CD4-positive, alpha-beta T cell treated with Interleukin-17A for 4 hours (primary cell): ENCODE results near the gene SCART1.
"Not testable (repeated sequence)": the region's sequence is repeated elsewhere in the genome, so short reads cannot be mapped to it uniquely, and the experiment has no call there.

ENCODE experiments used
- DNase-seq: peaks from one replicate; pipeline ENCODE4 v3.0.0-alpha.2; 2020; ENCODE audit warnings: mixed read lengths

Gene SCART1

DNA sequence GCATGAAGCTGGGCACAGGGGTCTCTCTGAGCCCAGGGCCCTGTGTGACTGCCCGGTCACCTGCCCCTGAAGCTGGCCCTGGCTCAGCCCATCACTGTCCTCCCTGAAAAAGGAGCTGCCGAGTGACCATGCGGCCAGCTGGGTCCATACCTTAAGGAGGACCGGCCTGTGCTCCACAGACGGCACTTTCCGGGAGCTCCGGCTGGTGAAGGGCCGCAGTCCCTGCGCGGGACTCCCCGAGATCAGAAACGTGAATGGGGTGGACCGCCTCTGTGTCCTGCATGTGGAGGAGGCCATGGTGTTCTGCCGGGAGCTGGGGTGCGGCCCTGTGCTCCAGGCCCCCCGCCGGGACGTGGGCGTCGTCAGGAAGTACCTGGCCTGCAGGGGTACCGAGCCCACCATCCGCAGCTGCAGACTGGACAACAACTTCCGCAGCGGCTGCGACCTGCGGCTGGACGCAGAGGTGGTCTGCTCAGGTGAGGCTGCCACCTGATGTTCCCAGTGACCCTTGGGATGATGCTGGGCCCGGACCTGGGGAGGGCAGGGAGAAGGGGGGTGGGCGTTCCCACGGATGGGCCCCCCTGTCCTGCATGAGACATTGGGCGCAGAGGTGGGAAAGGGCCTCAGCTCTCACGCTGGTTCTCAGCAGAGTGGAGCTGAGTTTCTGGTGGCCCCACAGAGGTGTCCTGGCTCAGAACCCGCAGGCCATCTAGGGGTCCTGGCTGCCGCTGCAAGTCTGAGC, 3.5 kb downstream of the SCART1 start:
- DNase-seq = no peak

DNA sequence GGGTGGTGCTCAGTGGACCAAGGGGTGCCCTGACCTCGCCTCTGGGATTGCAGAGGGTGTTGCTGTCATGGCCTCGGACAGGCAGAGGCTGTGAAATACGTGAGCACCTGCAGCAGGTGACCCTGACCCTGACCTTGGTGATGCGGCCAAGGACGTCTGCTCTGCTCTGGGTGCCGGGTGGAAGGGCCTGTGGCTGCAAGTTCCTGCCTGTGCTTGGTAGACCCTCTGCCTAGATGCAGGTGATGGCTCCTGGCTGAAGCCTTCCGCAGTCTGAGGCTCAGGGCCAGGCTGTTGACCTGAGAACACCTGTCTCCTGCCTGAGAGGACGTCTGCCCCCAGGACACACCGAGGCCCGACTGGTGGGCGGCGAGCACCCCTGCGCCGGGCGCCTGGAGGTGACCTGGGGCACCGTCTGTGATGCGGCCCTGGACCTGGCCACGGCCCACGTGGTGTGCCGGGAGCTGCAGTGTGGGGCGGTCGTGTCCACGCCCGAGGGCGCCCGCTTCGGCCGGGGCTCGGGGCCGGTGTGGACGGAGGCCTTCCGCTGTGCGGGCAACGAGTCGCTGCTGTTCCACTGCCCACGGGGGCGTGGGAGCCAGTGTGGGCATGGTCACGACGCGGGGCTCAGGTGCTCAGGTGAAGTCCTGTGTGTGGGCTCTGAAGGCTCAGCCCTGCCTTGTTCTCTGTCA, 4.4 kb downstream of the SCART1 start:
- DNase-seq = no peak

DNA sequence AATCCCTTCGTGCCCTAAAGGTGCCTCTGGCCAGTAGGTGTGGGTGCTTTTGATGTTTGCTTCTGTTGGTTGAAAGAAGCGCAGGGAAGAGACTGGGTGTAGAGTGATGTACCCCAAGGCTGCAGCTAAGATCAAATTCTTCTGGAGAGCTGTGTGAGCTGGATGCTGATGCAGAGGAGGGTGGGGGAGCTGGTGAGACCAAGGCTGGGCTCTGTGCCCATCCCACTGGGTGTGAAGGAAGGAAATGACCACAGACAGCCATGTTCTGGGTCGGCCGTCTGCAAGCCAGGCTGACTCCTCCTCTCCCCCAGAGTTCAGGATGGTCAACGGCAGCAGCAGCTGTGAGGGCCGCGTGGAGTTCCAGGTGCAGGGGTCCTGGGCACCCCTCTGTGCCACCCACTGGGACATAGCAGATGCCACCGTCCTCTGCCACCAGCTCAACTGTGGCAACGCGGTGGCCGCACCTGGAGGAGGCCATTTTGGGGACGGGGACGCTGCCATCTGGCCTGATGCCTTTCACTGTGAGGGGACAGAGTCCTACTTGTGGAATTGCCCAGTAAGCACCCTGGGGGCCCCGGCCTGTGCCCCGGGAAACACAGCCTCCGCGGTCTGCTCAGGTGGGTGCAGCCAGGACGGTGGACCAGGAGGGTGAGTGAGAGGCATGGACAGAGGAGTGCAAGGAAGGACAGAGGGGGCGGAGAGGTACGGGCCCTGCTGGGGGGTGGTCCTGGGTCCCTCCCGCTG, 5.1 kb downstream of the SCART1 start:
- no peak for DNase-seq

DNA sequence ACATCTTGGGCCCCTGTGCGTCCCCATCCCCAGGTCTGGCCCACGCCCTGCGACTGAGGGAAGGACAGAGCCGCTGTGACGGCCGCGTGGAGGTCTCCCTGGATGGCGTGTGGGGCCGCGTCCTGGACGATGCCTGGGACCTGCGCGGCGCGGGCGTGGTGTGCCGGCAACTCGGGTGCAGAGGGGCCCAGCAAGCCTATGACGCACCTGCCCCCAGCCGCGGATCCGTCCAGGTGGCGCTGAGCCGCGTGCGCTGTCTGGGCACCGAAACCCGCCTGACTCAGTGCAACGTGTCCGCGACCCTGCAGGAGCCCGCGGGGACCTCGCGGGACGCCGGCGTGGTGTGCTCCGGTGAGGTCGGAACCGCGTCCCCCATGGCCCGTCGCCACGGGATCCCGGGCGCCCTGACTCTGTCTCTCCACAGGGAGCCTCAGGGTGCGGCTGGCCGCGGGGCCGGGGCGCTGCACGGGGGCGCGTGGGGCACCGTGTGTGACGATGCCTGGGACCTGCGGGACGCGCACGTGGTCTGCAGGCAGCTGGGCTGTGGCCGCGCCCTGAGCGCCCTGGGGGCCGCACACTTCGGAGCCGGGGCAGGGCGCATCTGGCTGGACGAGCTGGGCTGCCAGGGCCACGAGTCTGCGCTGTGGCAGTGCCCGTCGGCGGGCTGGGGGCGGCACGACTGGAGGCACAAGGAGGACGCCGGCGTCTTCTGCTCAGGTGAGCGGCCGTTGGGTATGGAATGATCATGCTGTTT, 5.9 kb downstream of the SCART1 start:
- DNase-seq = no peak

DNA sequence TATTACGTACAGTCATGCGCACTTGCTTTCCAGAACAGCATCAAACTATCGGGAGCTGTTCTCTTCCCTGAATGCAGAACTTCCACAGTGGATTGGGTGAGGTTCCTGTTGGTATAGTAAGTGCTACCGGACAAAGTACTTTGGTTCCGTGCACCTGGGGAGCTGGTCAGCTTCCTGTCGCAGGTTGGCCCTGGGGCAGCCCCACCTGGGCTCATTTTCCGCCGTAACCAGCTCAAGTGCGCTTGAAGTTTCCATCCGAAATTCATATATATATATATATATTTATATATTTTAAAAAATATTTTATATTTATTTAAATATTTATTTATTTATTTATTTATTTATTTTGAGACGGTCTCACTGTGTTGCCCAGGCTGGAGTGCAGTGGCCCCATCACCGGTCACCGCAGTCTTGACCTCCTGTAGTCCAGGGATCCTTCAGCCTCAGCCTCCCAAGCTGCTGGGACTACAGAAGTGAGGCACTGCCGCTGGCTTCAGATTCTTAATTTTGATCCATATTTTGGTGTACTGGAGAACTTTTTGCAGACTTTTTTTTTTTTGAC, 6.5 kb downstream of the SCART1 start:
- DNase-seq = no peak

DNA sequence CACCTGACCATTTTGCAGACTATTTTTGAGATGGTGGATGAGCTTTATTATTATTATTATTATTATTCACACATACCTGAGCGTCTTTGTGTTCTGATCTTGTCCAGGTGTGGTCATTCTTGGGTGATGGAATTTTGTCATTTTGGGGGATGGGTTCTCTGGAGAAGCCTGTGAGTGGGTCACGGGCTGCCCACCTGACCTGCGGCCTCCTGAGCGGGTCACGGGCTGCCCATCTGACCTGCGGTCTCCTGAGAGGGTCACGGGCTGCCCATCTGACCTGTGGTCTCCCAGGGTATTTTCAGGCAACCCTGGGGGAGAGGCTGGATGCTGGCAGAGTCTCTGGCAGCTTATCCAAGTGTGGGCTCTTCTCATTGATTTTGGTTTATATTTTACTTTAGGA, 7.3 kb downstream of the SCART1 start:
- no peak for DNase-seq

DNA sequence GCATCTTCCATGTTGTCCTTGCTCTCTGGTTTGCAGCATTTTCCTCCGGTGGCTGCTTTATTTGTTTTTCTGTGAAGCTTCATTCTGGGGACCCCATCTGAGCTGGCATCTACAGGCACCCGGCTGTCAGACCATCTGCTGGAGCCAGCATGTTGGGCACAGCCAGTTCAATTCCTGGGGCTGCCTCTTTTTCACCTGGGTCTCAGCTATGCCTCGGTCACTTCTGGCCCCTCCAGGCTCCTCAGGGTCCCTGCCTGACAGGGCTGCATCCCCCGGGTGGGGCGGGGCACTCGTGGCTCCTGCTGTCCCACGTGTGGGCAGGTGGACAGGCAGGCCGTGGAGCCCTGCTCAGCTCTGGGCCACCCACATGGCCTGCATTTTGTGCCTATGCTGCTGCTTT, 8.1 kb downstream of the SCART1 start:
- no peak for DNase-seq

DNA sequence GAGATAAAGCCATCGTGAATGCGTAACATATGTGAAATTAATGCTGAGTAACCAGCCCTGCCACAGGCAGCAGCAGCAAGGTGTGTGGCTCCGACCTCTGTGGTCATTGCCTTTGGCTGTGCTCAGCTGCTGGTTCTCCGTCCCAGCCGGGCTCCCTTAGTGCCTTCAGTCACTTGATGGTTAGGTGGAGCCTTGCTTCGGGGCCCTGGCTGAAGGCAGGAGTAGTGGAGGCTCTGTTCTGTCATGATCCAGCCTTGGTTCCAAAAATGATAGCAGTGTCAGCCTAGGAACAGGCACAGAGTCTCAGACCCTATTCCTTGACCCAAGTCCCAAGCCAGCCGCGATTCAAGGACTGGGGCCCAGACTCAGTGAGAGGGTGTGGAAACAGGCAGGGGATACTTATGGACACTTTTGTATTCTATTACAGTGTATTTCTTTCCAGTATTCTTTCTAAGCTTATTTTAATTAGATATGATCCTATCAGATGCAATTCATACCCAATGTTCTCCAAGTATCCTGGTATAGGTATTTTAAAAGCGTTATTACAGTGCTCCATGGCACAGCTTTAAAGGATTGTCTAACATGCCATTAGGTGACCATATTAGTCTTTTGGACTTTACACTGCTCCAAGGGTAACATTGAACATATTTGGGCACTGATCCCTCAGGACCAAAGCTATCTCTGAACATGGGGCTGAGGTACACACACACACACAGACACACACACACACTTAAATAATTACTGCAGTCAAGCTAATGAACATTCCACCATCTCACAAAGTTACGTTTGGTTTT, 9.0 kb downstream of the SCART1 start:
- no peak for DNase-seq

DNA sequence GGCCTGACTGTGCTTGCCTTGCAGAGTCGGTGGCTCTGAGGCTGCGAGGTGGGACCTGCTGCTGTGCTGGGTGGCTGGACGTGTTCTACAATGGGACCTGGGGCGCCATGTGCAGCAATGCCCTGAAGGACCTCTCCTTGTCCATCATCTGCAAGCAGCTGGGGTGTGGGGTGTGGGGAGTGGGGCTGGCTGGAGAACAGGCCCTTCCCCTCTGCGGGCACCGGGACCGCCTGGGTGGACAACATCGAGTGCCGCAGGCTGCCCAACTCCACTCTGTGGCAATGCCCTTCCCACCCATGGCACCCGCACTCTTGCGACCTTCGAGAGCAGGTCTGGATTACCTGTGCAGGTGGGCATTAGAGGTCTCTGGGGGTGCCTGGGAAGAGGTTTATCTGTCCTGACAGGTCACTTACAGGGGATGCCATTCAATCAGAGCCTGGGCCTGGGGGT, 10.9 kb downstream of the SCART1 start:
- no peak for DNase-seq

DNA sequence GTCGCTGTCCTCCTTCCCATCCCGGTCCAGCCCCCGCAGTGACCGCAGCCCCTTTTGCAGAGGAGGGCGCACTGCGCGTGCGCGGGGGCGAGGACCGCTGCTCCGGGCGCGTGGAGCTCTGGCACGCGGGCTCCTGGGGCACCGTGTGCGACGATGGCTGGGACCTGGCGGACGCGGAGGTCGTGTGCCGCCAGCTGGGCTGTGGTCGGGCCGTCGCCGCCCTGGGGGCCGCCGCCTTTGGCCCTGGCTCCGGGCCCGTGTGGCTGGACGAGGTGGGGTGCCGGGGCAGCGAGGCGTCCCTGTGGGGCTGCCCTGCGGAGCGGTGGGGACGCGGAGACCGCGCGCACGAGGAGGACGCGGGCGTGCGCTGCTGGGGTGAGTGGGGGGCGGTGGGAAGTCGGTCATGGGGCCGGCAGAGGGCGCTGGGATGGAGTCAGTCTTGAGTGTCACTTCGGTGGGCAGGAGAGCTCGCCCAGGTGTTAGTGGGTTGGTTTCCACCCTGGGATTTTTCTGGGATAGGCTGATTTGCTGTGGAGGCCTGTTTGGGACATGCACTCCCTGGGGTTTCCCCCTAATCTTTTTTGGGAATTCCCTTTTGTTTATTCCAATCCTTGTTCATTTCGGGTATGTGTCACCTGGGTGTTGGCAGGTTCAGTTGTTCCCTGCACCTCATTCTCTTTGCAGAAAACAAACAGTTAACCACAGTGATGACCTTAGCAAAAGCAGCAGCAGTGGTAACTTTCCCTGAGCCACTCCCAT, 11.6 kb downstream of the SCART1 start:
- DNase-seq = no peak

DNA sequence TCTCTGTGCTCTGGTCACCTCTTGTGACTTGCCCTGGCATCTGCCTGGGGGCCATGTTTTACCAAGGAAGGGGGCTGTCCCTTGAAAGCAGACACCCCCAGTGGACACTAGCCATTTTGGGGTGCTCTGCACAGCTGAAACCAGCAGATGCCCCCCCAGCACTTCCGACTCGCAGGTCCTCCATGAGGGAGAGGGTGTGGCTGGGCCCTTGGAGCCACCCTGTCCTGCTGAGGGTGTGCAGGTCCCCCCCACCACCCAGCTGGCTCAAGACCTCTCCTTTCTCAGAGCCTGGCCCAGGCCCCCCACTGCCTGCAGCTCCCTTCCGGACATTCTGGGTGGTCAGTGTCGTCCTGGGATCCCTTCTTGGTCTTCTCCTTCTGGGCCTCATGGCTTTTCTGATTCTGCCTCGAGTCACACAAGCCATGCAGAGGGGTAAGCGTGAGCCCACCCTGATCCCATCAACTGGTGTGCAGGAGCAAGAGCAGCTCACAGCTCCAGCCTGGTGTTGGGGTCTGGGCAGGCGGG, 12.3 kb downstream of the SCART1 start:
- DNase-seq = no peak

DNA sequence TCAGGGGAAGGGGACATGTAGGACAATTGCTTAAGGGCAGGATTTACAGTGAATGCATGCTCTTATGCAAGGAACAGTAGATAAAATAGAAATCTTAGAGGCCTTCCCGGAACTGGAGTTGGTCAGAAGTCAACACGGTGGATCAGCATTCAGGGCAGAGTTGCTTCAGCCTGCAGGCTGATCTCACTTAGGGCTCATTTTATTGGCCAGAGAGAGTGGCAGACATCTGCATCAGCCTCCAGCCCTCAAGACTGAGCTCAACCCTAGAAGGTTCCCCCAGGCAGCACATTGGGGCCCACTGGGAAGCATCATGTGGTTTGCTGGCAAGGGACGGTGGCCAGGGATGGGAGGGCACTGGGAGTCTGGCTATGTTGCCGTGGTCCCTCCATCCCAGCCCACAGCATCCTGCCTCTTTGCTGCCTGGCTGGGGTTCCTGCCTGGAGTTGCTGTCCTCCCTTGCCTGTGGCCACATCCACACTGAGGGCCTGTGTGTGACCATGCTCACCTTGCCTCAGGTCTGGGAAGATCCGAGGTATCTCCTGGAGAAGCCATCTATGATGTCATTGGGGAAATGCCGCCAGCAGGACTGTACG, 13.0 kb downstream of the SCART1 start:
- DNase-seq = no peak

DNA sequence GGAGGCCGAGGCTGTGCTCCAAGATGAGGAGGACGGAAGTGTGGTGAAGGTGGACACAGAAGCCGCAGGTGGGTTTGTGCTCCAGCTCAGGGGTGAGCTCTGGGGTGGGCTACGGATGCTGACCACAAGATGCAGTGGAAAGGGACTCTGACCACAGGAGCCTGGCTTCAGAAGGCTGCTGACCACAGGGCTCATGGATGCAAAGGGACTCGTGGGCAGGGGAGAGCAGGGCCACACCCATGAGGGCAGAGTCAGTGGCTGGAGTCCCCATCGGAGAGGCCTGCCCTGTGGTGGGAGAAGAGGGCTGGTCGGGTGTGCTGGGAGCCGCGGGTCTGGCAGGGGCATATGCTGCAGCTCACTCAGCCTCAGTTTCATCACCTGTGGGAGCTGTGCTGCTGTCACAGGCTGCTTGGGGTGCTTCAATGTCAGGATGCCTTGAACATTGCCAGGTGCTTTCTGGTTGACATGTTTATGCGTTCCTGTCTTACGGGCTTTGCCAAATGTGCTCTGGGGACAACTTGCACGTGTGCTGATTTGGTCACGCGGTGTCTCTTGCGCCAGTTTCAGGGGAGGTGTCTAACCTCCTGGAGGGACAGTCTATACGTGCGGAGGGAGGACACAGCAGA, 13.7 kb downstream of the SCART1 start:
- no peak for DNase-seq

DNA sequence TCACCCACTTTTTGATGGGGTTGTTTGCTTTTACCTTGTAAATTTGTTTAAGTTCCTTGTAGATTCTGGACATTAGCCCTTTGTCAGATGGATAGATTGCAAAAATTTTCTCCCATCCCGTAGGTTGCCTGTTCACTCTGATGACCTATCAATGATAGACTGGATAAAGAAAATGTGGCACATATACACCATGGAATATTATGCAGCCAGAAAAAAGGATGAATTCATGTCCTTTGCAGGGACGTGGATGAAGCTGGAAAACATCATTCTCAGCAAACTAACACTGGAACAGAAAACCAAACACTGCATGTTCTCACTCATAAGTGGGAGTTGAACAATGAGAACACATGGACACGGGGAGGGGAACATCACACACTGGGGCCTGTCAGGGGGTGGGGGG, 15.5 kb downstream of the SCART1 start:
- not testable (repeated sequence) for DNase-seq

DNA sequence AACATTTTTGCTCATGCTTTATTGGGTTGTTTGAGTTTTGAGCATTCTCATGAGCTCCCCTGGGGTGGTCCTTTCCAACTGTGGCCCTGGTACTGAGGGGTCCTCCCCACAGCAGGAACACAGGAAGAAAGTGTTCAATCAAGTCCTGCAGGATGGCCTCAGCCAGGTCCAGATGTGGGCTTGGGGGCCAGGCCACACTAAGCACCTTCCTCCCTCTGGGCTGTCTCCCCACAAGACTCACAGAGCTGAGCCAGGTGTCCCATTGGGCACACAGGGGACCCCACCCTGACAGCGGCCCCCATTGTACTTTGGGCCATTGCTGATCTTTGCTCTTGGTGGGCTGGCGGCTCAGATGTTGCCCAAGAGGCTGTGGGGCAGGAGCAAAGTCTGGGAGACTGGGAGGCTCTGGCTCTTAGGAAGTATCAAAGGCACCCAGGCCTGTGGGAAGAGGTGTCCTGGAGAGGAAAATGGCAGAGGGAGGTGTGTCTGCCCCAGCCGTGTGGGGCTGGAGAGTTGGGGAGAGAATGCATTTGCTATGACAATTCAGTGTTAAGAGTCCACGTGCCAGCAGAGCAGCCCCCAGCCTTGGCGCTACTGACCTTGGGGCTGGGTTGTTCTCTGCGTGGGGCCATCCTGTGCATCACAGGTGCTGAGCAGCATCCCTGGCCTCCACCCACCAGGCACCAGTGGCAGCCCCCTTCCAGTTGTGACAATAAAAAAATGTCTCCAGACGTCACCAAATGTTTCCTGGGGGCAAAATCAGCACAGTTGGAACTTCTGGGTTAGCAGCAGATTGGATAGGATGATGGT, 17.8 kb downstream of the SCART1 start:
- no peak for DNase-seq

DNA sequence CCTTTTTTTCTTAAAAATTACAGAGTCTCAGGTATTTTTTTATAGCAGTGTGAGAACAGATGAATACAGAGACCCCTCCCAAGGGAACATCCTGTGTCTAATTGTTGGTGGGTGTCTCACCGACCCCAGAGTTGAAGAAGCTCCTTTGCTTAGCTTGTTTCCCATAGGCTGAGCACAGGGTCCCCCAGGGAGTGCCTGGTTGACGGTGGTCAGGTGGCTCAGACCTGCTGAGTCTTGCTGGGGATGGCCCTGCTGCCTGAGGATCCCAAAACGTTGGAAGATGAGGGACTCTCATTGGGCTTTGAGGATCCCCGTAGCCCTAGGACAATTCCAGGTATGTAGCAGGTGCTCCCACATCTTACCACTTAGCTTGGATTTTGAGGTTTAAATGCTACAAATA, 19.5 kb downstream of the SCART1 start:
- DNase-seq = no peak

DNA sequence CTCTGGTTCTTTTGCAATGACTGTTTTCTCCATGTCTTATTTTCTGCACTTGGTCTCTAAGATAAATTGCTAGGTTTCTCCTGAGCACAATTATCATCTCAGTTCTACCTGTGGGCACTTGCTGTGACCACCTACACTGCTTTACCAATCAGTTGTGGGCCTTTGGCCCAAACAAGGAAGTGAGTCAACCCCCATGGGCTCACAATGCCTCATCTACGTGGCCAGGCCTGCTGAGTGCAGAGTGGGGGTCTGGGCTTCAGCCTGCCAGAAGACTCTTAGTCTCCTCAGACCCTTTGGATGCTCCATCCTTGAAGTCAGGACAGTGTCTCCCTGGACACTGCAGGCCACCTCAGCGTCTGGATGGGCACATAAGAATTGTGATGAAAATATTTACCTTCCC, 20.3 kb downstream of the SCART1 start:
- no peak for DNase-seq

DNA sequence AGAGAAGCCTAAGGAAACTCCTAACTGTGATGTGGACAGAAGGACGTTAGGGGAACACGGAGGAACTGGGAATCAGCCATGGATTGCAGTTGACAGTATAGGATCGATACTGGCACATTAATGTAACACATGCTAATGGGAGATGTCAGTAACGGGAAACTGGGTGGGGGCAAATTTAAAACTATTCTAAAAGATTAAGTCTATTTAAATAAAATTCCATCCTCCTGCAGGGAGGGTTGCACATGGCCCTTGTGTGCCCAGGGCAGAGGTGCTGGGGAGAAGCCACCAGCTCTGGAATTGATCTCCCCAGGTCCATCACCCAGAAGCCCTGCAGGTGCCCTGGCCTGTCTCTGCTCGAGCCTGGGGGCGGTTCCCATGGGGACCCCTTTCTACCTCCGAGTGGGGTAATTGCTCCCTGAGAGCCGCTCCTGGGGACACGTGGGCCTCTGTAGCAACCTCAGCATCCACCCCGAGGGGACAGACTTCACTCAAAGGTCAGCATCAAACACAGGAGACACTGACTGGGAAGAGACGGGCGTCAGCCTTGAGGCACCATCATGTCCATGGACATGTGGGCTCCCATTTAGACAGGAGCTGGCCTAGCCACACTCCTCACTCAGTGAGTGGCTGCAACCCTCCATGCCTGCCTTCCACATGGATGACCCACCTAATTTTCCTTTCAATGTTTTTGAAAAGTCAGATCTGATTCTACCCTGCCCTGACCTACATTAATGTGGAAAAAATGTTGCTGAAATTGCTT, 21.1 kb downstream of the SCART1 start:
- no peak for DNase-seq

DNA sequence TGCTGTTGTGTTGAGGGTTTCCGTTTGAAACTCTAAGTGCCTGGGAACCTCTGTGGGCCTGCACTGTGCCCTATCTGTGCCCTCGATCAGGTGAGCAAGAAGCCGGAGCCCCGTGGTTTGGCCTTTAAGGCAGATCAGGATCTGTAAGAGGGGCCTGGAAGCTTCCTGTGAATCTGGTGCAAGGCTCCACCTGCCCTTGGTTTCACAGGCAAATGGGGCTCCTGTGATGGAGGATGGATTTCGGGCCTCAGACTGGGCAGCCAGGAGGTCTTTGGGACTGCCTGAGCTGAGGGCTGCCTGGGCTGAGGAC, 21.6 kb downstream of the SCART1 start:
- peak; percentile 50 for DNase-seq
